ENCODE data around the gene PYCR2.
"Not testable (repeated sequence)": the region's sequence is repeated elsewhere in the genome, so short reads cannot be mapped to it uniquely, and the experiment has no call there.

PYCR2 gene

GRCh38 chr1:225942574-225942973 is 18.5 kb upstream of the PYCR2 start:
- no peak for FAIRE-seq
- no peak for DNase-seq (ENCODE audit: low spot score)

- DNase-seq (ENCODE audit: low spot score) (no peak), FAIRE-seq (no peak)
Measured at GRCh38 chr1:225941942-225942222, 17.8 kb upstream of the PYCR2 start.

GRCh38 chr1:225941187-225941941 is 17.3 kb upstream of the PYCR2 start, which contains the start of gene LEFTY2:
Gene LEFTY2, minus strand, starts transcription at chr1:225941220. Its CDS starts 80 bp downstream, at chr1:225941140.
- FAIRE-seq (no peak), DNase-seq (ENCODE audit: low spot score) (no peak)

GRCh38 chr1:225940385-225941151 is 16.5 kb upstream of the PYCR2 start:
- DNase-seq (ENCODE audit: low spot score) (no peak), FAIRE-seq (no peak)

GRCh38 chr1:225939939-225940310 is 15.9 kb upstream of the PYCR2 start:
- DNase-seq (ENCODE audit: low spot score); FAIRE-seq: not testable (repeated sequence)

- not testable (repeated sequence) for FAIRE-seq; DNase-seq (ENCODE audit: low spot score)
Measured at GRCh38 chr1:225939097-225939938, 15.3 kb upstream of the PYCR2 start.

GRCh38 chr1:225937048-225937968 is 13.3 kb upstream of the PYCR2 start:
- DNase-seq (ENCODE audit: low spot score) (no peak), FAIRE-seq (no peak)

GRCh38 chr1:225936523-225936922 is 12.5 kb upstream of the PYCR2 start:
- no peak for DNase-seq (ENCODE audit: low spot score)

GRCh38 chr1:225936086-225936485 is 12.0 kb upstream of the PYCR2 start:
- DNase-seq (ENCODE audit: low spot score); FAIRE-seq: not testable (repeated sequence)

More at GRCh38 chr1:225936523-225936922, 12.5 kb upstream of the PYCR2 start:
- no peak for FAIRE-seq

- DNase-seq (ENCODE audit: low spot score), result no peak
- no peak for FAIRE-seq
Measured at GRCh38 chr1:225934711-225935110, 10.7 kb upstream of the PYCR2 start.

GRCh38 chr1:225933072-225933471 is 9.0 kb upstream of the PYCR2 start:
- DNase-seq (ENCODE audit: low spot score) (peak; percentile 62), FAIRE-seq (peak; percentile 95)

GRCh38 chr1:225931270-225932136 is 7.5 kb upstream of the PYCR2 start:
- DNase-seq (ENCODE audit: low spot score), result no peak
- no peak for FAIRE-seq

GRCh38 chr1:225930566-225930965 is 6.5 kb upstream of the PYCR2 start:
- DNase-seq (ENCODE audit: low spot score), result no peak
- no peak for FAIRE-seq

GRCh38 chr1:225929462-225929861 is 5.4 kb upstream of the PYCR2 start:
- not testable (repeated sequence) for FAIRE-seq; DNase-seq (ENCODE audit: low spot score)

- no peak for DNase-seq (ENCODE audit: low spot score)
- FAIRE-seq, result no peak
Measured at GRCh38 chr1:225928186-225929175, 4.4 kb upstream of the PYCR2 start.

- no peak for FAIRE-seq
- DNase-seq (ENCODE audit: low spot score), result no peak
Measured at GRCh38 chr1:225926551-225927113, 2.6 kb upstream of the PYCR2 start.

GRCh38 chr1:225923381-225923691 is 714 bp downstream of the PYCR2 start:
- peak; percentile 11 for DNase-seq (ENCODE audit: low spot score)

More at GRCh38 chr1:225923381-225923691, 714 bp downstream of the PYCR2 start:
- FAIRE-seq, result no peak
